Adrenal gland (tissue), 5 donors: Measurements from ENCODE around the gene CYP2E1.

Source experiments
- POLR2A ChIP-seq, 2 donors: fragments of 450-650 bp; IDR thresholded peaks; one replicate each; pipeline ENCODE4 v1.6.1; 2017; ENCODE audit warnings: antibody characterized with exemption in 2 of 2, mild to moderate bottlenecking in 2 of 2, moderate library complexity in 1 of 2
- TF ChIP-seq, protein P1 (sequence below), 6 experiments: fragments of 450-650 bp in 4 of 6; fragments of 200-600 bp in 2 of 6; sonication (generic) in 1 of 6; IDR thresholded peaks; 1 replicate in 5 of 6; 2 replicates in 1 of 6; pipeline versions ENCODE4 v1.5.1 to v1.8.0; 2016 to 2021; ENCODE audit warnings: antibody characterized with exemption in 6 of 6, mild to moderate bottlenecking in 2 of 6, moderate library complexity in 1 of 6
- donor health status: DM: no; HTN: no; CAD: no.

DNA sequence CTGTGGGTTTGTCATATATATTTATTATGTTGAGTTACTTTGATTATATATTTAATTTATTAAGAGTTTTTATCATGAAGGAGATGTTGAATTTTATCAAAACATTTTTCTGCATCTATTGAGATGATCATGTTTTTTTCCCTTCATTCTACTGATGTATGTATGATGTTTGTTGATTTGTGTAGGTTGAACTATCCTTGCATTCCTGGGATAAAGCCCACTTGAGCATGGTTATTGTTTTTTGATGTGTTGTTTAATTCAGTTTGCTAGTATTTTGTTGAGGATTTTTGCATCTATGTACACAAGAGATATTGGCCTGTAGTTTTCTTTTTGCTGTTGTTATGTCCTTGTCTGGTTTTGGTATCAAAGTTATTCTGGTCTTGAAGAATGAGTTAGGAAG lies 42.3 kb upstream of the CYP2E1 start:
- TF ChIP-seq, protein P1, sequence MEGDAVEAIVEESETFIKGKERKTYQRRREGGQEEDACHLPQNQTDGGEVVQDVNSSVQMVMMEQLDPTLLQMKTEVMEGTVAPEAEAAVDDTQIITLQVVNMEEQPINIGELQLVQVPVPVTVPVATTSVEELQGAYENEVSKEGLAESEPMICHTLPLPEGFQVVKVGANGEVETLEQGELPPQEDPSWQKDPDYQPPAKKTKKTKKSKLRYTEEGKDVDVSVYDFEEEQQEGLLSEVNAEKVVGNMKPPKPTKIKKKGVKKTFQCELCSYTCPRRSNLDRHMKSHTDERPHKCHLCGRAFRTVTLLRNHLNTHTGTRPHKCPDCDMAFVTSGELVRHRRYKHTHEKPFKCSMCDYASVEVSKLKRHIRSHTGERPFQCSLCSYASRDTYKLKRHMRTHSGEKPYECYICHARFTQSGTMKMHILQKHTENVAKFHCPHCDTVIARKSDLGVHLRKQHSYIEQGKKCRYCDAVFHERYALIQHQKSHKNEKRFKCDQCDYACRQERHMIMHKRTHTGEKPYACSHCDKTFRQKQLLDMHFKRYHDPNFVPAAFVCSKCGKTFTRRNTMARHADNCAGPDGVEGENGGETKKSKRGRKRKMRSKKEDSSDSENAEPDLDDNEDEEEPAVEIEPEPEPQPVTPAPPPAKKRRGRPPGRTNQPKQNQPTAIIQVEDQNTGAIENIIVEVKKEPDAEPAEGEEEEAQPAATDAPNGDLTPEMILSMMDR (IDR thresholded peaks at IDR 0.05): no peak
- TF ChIP-seq POLR2A (IDR thresholded peaks at IDR 0.05): no peak
